Measurements from ENCODE around the gene ALS2. TPM values are rescaled to one million over a fixed set of nuclear protein-coding genes. Genes with fewer than 3 reads are reported as not detected.

ALS2 gene
- total and polyA plus RNA-seq, 2 of the 8 experiments (the other 6 are each of a cell fraction or from before 2014, with no cell fraction given), result 12.1 to 34.5 TPM

- H3K14ac ChIP-seq (ENCODE audit: insufficient read length), result no peak overlapping the region
- H3K79me1 ChIP-seq (ENCODE audit: low read depth, low read length), result no peaks in the 10 kb centered on the region
- H3K23me2 ChIP-seq (ENCODE audit: low read depth, low read length), result no peaks in the 10 kb centered on the region
- H2BK5ac ChIP-seq (ENCODE audit: low read depth, low read length), result no peak overlapping the region
- no peak overlapping the region for H2BK15ac ChIP-seq (ENCODE audit: low read length)
- ChIA-PET POLR2A (ENCODE audit: partially characterized antibody) (interaction anchor here (1.0 to 1.4 kb wide), 2 partner anchors 9 to 144 kb away, joined by 3 read pairs; no protein-coding TSS in a partner anchor), CTCF (ENCODE audit: partially characterized antibody) (interaction anchor here (0.9 to 1.9 kb wide), 5 partner anchors 11 to 33 kb away, joined by 3 to 4 read pairs (median 4); no protein-coding TSS in a partner anchor)
- FAIRE-seq (no peak), DNase-seq (ENCODE audit: low read depth in 1 of 2, low spot score in 2 of 2) (no peak)
- no peaks in the 10 kb centered on the region for H3K9me3 ChIP-seq (ENCODE audit: insufficient read depth in 2 of 2, low read depth in 1 of 2, low read length in 1 of 2)
- H3K27ac ChIP-seq (ENCODE audit: low read depth, low read length), result no peak overlapping the region
- no peak overlapping the region for H3K4ac ChIP-seq (replicated peaks; ENCODE audit: insufficient read length, low read depth, low read length)
- no peak overlapping the region for H2BK12ac ChIP-seq (ENCODE audit: low read depth, low read length)
- no peak overlapping the region for H3K23ac ChIP-seq (ENCODE audit: insufficient read length)
- no peak overlapping the region for H3K18ac ChIP-seq (ENCODE audit: extremely low read depth, low read length)
- H3K27me3 ChIP-seq (replicated peaks in 1 of 4; ENCODE audit: control insufficient read depth in 3 of 4, extremely low read depth in 1 of 4, insufficient read depth in 3 of 4, low read length in 3 of 4), result no peaks in the 10 kb centered on the region
- no peak overlapping the region for H3K4me2 ChIP-seq (ENCODE audit: insufficient read depth in 1 of 2, low read depth in 2 of 2, low read length in 2 of 2)
- H3K4me1 ChIP-seq (replicated peaks in 1 of 4; ENCODE audit: control insufficient read depth in 3 of 4, insufficient read depth in 4 of 4, low read length in 3 of 4), result no peaks in the 10 kb centered on the region
- no peak overlapping the region for H3K9ac ChIP-seq (replicated peaks in 1 of 4; ENCODE audit: extremely low read depth in 1 of 4, low read depth in 3 of 4, low read length in 3 of 4)
- H3K79me2 ChIP-seq (ENCODE audit: control insufficient read depth in 1 of 2, insufficient read depth in 2 of 2, low read length in 2 of 2), result no peaks in the 10 kb centered on the region
- H2BK20ac ChIP-seq (ENCODE audit: low read length), result no peak overlapping the region
- H3K56ac ChIP-seq (replicated peaks; ENCODE audit: insufficient read length, low read depth, low read length), result no peak overlapping the region
- no peak overlapping the region for H2AFZ ChIP-seq (ENCODE audit: low read length)
- H4K91ac ChIP-seq (replicated peaks; ENCODE audit: insufficient read length, low read length), result no peak overlapping the region
- H2AK5ac ChIP-seq (ENCODE audit: low read depth, low read length), result no peak overlapping the region
- no peak overlapping the region for H4K5ac ChIP-seq (ENCODE audit: insufficient read length, low read depth, low read length)
- H4K8ac ChIP-seq (ENCODE audit: extremely low read depth, insufficient read depth, low read length), result no peak overlapping the region
- H3K36me3 ChIP-seq (ENCODE audit: control insufficient read depth in 2 of 4, insufficient read depth in 4 of 4, low read length in 3 of 4), result no peaks in the 10 kb centered on the region
- H2BK120ac ChIP-seq (replicated peaks; ENCODE audit: low read depth, low read length), result no peak overlapping the region
- TF ChIP-seq KDM4A (IDR thresholded peaks at IDR 0.05; ENCODE audit: low read depth, low read length, severe bottlenecking), result no peak
- TF ChIP-seq NRF1 (IDR thresholded peaks at IDR 0.05; ENCODE audit: low read depth, low read length), result no peak
- no peak overlapping the region for H3K4me3 ChIP-seq (ENCODE audit: extremely low read depth in 1 of 4, insufficient read depth in 2 of 4, low read depth in 3 of 4, low read length in 4 of 4)
- 80% methylated on average over 3 of the region's 3 CpGs; no CpG with 5 or more reads in 1 of the 2 experiments for WGBS, 2 experiments (ENCODE audit: extremely low coverage in 1 of 2, insufficient coverage in 1 of 2, insufficient read length in 1 of 2, insufficient replicate concordance in 2 of 2, low coverage in 1 of 2, low lambda C conversion rate in 2 of 2, missing lambda C conversion rate in 1 of 2)
- no peaks in the 10 kb centered on the region for H4K20me1 ChIP-seq (replicated peaks in 1 of 2; ENCODE audit: control insufficient read depth in 1 of 2, insufficient read depth in 2 of 2, low read length in 2 of 2)
Observed at GRCh38 chr2:201827621-201828020, 46.9 kb upstream of the ALS2 start.

All from H1 (cell line).